ENCODE measurements around the gene ECE1.

Gene ECE1

DNA sequence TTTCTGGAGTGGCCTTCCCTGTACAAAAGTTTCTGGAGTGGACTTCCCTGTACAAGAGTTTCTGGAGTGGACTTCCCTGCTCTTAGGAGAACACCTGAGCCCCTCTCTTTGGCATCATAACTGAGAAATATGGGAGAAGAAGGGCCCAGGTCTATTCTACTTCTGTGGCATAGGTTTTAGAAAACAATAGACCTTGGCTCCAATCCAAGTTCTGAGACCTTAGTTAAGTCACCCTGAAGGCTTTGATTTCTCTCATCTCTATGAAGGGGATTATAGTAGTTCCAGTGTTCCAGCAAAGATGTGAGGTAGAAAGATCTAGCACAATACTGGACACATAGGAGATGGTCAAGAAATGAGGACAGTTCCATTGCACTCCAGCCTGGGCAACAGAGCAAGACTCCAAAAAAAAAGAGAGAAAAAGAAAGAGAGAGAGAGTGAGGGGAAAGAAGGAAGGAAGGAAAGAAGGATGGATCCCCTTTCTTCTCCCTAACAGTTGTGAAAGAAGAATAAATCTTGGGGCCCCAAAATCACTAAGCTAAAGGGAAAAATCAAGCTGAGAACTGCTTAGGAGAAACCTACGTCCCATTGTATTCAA lies 100.3 kb downstream of the ECE1 start:
- TF ChIP-seq TAF1 (IDR thresholded peaks at IDR 0.05; ENCODE audit: low read depth): no peak
- TF ChIP-seq RAD21 (IDR thresholded peaks at IDR 0.05; ENCODE audit: low read depth): no peak
- peak; percentile 71 for TF ChIP-seq NFIC (IDR thresholded peaks at IDR 0.05)
- no peak for TF ChIP-seq TCF12 (IDR thresholded peaks at IDR 0.05; ENCODE audit: low read depth)

GRCh38 chr1:21189421-21189820 lies 100.8 kb downstream of the ECE1 start:
- TF ChIP-seq RAD21 (IDR thresholded peaks at IDR 0.05; ENCODE audit: low read depth) (no peak), TAF1 (IDR thresholded peaks at IDR 0.05; ENCODE audit: low read depth) (no peak), TCF12 (IDR thresholded peaks at IDR 0.05; ENCODE audit: low read depth) (no peak), USF1 (IDR thresholded peaks at IDR 0.05) (no peak), EGR1 (IDR thresholded peaks at IDR 0.05) (no peak)
- TF ChIP-seq, protein P1, sequence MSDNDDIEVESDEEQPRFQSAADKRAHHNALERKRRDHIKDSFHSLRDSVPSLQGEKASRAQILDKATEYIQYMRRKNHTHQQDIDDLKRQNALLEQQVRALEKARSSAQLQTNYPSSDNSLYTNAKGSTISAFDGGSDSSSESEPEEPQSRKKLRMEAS (IDR thresholded peaks at IDR 0.05): no peak

- no peak for TF ChIP-seq TEAD4 (IDR thresholded peaks at IDR 0.05)
- TF ChIP-seq RAD21 (IDR thresholded peaks at IDR 0.05; ENCODE audit: low read depth): no peak
- TF ChIP-seq ZBTB7A (IDR thresholded peaks at IDR 0.05; ENCODE audit: low read depth): no peak
- no peak for TF ChIP-seq EP300 (IDR thresholded peaks at IDR 0.05; ENCODE audit: borderline replicate concordance)
- no peak for TF ChIP-seq FOXM1 (IDR thresholded peaks at IDR 0.05; ENCODE audit: borderline replicate concordance, low read depth)
- TF ChIP-seq, protein P1 (IDR thresholded peaks at IDR 0.05): no peak
- no peak for TF ChIP-seq USF1 (IDR thresholded peaks at IDR 0.05)
- no peak for TF ChIP-seq EGR1 (IDR thresholded peaks at IDR 0.05)
Observed at GRCh38 chr1:21188235-21188634, 102.0 kb downstream of the ECE1 start.

DNA sequence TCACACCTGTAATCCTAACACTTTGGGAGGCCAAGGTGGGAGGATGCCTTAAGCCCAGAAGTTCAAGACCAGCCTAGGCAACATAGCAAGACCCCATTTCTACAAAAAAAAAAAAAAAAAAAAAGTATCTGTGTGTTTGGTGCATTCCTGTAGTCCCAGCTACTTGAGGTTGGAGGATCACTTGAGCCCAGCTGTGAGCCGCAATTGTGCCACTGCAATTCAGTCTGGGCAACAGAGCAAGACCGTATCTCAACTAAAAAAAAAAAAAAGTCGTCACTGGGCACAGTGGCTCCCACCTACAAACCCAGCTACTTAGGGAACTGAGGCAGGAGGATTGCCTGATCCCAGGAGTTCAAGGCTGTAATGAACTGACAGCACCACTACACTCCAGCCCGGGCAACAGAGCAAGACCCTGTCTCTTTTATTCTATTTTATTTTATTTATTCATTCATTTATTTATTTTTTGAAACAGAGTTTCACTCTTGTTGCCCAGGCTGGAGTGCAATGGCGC lies 105.0 kb downstream of the ECE1 start:
- TF ChIP-seq NFIC (IDR thresholded peaks at IDR 0.05) (no peak), FOXM1 (IDR thresholded peaks at IDR 0.05; ENCODE audit: borderline replicate concordance, low read depth) (no peak), USF1 (IDR thresholded peaks at IDR 0.05) (no peak), TEAD4 (IDR thresholded peaks at IDR 0.05) (no peak), EP300 (IDR thresholded peaks at IDR 0.05; ENCODE audit: borderline replicate concordance) (no peak), REST (IDR thresholded peaks at IDR 0.05; ENCODE audit: low read depth) (no peak), EGR1 (IDR thresholded peaks at IDR 0.05) (no peak)

DNA sequence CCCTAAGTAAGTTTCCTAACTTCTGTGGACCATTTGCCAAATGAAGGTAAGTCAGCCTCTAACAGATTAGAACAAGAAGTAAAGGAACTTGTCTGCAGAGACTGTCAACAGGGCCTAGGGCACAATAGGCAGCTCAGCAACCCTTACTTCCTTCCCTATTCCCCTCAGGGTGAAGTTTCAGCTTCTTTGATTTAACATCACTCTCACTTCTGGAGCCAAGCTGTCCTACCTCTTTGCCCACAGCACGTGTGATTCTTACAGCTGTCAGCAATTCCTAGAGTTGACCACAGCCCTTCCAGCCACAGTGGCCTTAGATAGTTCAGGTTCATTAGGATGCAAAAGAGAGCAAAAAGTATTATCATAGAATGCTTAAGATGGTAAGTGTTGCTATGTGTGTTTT lies 106.0 kb downstream of the ECE1 start:
- TF ChIP-seq CEBPB (IDR thresholded peaks at IDR 0.05) (no peak), TCF12 (IDR thresholded peaks at IDR 0.05; ENCODE audit: low read depth) (no peak), EP300 (IDR thresholded peaks at IDR 0.05; ENCODE audit: borderline replicate concordance) (no peak), REST (IDR thresholded peaks at IDR 0.05; ENCODE audit: low read depth) (no peak)

GRCh38 chr1:21182181-21182731 lies 108.0 kb downstream of the ECE1 start:
- TF ChIP-seq CREB1 (IDR thresholded peaks at IDR 0.05; ENCODE audit: low read depth) (no peak), TCF12 (IDR thresholded peaks at IDR 0.05; ENCODE audit: low read depth) (no peak), TEAD4 (IDR thresholded peaks at IDR 0.05) (no peak), YY1 (IDR thresholded peaks at IDR 0.05; ENCODE audit: low read depth) (no peak), FOXM1 (IDR thresholded peaks at IDR 0.05; ENCODE audit: borderline replicate concordance, low read depth) (no peak), EGR1 (IDR thresholded peaks at IDR 0.05) (no peak), NFIC (IDR thresholded peaks at IDR 0.05) (no peak), RAD21 (IDR thresholded peaks at IDR 0.05; ENCODE audit: low read depth) (no peak), ZBTB7A (IDR thresholded peaks at IDR 0.05; ENCODE audit: low read depth) (no peak), REST (IDR thresholded peaks at IDR 0.05; ENCODE audit: low read depth) (no peak), EP300 (IDR thresholded peaks at IDR 0.05; ENCODE audit: borderline replicate concordance) (no peak), CEBPB (IDR thresholded peaks at IDR 0.05) (no peak), USF1 (IDR thresholded peaks at IDR 0.05) (no peak), TAF1 (IDR thresholded peaks at IDR 0.05; ENCODE audit: low read depth) (no peak)
- TF ChIP-seq, protein P1 (IDR thresholded peaks at IDR 0.05): no peak
